Pons (tissue), 1 donor: ENCODE data around the gene MAP2K6.

ENCODE experiments used
- DNase-seq: peaks from one replicate; pipeline ENCODE4 v3.0.0-alpha.2; 2016; ENCODE audit warnings: low spot score

MAP2K6 gene

GRCh38 chr17:69414408-69415274, at the start of gene MAP2K6:
Gene MAP2K6, plus strand, starts transcription at chr17:69414697. Its CDS starts 288 bp downstream, at chr17:69414985.
- peak; percentile 86 for DNase-seq

DNA sequence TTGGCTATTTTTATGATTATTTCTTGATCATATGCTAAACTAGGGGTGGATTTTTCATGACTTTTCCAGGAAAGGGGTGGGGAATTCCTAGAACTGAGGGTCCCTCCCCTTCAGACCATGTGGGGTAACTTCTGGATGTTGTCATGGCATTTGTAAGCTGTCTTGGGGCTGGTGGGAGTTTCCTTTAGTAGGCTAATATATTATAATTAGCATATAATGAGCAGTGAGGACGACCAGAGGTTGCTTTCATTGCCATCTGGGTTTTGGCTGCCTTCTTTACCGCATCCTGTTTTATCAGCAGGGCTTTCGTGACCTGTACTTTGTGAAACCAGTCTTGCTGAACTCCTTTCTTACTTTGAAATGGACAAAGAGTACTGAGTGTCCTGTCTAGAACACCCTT, 47.2 kb upstream of the MAP2K6 start:
- no peak for DNase-seq

GRCh38 chr17:69373069-69373468, 41.4 kb upstream of the MAP2K6 start:
- no peak for DNase-seq

GRCh38 chr17:69375229-69375628, 39.3 kb upstream of the MAP2K6 start:
- DNase-seq = no peak

DNA sequence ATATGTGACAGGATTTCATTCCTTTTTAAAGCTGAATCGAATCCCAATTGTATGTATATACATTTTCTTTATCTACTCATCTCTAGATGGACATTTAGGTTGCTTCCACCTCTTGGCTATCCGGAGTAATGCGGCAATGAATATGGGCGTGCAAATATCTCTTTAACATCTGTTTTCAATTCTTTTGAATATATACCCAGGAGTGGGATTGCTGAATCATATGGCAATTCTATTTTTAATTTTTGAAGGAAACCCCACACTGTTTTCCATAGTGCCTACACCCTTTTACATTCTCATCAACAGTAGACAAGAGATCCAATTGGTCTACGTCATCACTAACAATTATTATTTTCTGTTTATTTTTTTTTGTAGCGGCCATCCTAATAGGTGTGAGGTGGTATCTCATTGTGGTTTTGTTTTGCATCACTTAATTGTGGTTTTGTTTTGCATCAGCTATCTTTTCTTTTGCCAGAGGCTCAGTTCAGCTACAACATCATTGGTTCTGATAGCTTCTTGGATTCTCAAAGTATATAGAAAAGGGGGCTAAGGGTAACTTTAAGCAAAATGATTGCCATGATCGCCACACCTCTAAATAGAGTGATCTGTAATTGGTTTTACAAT, 25.6 kb upstream of the MAP2K6 start:
- no peak for DNase-seq

GRCh38 chr17:69390795-69391501, 23.5 kb upstream of the MAP2K6 start:
- DNase-seq = no peak

DNA sequence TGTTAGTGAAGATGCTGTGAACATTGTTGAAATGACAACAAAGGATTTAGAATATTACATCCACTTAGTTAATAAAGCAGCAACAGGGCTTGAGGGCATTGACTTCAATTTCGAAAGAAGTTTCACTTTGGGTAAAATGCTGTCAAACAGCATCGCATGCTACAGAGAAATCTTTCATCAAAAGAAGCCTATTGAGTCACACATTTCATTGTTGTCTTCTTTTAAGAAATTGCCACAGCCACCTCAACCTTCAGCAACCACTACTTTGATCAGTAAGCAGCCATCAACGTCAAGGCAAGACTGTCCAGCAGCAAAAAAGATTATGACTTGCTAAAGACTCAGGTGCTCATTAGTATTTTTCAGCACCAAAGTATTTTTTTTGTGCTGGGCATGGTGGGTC, 13.2 kb upstream of the MAP2K6 start:
- no peak for DNase-seq

- no peak for DNase-seq
These were observed 12.4 kb upstream of the MAP2K6 start for GRCh38 chr17:69402052-69402451.

DNA sequence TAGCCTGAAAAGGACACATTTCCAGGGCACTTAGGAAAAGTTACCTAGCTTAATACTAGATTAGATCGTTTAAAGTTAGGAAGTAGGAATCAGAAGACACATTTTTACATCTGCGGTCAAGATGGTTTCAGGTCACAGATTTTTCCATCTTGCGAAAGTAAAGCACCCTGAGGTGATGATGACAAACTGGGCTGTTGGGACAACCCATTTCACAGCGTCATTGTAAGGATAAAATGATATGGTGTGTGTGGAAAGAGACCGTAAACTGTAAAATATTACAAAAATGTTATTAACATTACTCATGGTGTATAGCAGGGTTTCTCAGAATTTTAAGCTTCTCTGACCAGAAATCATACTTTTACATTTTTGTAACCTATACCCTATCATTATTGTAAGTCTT, 10.1 kb upstream of the MAP2K6 start:
- no peak for DNase-seq

- no peak for DNase-seq
These were observed 9.4 kb upstream of the MAP2K6 start for GRCh38 chr17:69405096-69405495.

- DNase-seq = no peak
These were observed 7.6 kb upstream of the MAP2K6 start for GRCh38 chr17:69406941-69407340.

- DNase-seq = no peak
These were observed 6.7 kb upstream of the MAP2K6 start for GRCh38 chr17:69407759-69408158.

DNA sequence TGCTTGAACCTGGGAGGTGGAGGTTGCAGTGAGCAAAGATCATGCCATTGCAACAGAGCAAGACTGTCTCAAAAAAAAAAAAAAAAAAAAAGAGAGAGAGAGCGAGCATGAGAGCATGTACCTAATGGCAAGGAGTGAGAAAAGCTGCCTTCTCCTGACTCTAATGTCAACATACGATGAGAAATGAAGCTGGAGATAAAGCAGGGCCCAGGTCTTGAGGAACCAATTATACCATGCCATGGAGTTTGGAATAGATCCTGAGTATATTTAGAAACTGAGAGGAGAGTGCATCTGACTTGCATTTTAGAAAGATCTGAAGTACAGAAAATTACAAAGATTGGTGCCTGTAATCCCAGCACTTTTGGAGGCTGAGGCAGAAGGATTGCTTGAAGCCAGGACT, 3.8 kb upstream of the MAP2K6 start:
- no peak for DNase-seq

- no peak for DNase-seq
These were observed 2.7 kb upstream of the MAP2K6 start for GRCh38 chr17:69411766-69412165.

DNA sequence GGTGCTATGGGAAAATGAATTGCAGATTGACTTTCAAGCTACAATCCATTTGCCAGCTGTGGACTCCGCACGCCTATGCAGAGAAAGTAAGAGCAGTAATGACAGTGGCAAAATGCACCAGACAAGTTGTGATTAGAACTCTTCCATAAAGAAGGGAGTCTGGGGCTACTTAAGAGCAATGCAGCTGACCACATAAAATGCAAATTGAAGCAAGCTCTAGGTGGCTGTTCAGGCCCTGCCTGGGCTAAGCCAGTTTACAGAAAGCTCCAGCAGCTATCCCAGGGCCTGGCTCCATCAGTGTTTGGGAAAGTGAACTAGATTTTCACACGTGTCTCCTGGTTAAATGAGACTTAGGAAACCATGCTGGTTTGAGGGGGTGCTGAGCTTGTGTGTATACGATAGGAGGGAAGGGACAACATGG, 2.2 kb upstream of the MAP2K6 start:
- DNase-seq = no peak

DNA sequence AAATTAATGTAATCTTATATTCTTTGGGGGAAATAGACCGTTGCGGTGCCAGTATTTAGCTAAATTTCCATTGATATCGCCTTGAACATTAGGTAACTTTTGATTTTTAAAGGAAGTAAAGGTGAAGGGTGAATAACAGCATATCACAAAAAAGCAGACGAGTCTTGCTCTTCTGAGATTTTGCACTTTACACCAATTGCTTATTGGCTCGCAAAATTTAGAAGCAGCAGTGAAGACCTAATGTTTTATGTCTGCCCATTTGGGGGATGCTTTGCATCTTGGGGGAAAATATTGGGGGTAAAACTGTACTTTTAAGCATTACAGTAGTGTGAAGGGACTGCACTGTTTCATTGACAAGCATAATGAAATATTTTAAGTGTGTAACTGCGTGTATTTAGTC, 934 bp downstream of the MAP2K6 start:
- DNase-seq = no peak

DNA sequence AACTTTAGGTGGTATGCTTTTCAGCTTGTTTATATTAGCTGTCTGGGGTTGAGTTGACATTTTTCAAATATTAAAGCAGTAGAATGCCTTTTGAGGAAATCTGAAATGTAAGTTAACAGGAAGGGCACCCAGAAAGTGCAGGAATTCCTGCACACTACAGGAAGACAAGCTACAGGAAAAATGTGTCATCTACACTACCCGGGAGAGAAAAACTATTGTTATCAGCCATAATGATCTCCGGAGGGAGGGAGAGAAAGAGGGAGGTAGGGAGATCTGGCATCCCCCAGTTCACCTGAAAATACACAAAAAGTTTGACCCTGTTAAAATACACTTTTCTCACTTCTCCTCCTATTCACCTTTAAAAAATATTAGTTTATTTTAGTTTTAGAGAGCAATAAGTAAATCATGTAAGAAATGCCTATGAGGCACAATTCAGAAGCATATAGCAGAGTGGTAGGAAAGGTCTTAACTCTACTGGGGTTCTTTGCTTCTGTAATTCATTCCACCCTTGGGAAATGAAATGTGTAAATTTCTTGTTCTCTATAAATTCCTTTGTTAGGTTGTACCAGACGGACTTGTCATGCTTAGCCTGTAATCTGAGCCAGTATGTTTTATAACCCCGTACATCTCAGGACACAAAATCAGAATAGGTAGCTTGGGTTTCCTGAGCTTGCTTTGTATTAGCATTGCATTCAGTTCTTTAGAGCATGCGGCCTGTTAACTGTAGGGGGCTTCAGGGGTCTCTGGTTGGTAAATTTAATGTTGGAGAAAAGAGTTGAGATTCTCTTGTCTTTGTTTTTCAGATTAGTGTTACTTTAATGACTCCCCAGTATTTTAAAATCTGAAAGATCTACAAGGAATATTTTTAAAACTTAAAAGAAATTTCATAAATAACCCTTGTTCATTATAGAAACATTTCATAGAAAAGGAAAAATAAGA, 3.3 kb downstream of the MAP2K6 start:
- no peak for DNase-seq

- no peak for DNase-seq
These were observed 4.0 kb downstream of the MAP2K6 start for GRCh38 chr17:69418535-69418934.

- no peak for DNase-seq
These were observed 9.0 kb downstream of the MAP2K6 start for GRCh38 chr17:69423450-69423849.

- DNase-seq = no peak
These were observed 10.0 kb downstream of the MAP2K6 start for GRCh38 chr17:69424287-69425041.

DNA sequence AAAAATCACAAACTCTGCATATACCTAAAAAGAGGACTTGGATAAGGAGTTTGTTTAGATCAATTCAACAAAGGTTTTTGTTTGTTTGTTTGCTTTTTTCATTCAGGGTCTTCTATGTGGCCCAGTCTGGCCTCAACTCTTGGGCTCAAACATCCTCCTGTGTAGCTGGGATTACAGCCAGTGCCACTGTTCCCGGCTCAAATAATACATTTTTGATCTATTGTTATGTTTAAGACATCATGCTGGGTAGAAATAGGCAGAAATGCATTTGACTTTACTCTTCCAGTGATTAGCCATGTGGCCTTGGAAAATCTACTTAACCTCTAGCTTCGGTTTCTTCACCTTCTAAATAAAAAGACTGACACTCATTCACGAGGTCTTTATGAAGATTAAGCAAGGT, 11.5 kb downstream of the MAP2K6 start:
- no peak for DNase-seq
